ENCODE results near the gene TLR8.

Gene TLR8

DNA sequence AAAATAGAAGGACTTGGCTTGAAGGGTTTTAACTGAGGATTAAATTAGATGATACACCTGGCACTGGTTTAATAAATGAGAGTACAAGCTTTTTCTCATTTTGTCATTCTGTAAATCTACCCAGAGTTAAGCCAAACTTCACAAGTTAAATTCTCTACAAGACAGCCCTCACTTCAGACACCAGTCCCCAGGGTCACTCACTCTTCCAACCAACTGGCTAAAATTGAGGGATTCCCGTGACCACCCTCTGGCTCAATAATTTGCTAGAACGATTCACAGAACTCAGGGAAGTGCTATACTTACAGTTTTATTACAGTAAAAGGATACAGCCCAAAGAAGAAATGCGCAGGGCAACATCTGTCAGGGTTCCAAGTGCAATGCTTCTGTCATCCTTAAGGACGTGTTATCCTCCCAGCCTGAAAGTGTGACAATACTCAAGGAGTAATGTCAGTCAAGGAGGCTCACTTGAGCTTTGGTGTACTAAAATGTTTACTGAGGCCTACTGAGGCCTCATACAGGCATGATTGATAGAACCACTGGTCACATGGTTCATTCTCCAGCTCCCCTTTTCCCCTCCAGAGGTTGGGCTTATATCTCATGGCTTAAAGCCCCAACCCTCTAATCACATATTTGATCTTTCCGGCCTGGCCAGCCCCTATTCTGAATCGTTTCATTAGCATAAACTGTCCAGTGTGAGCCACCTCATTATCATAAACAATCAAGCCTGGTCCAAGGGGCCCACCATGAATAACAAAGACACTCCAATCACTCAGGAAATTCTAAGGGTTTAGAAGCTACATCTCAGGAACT lies 58.9 kb downstream of the TLR8 start:
- no peak for DNase-seq (ENCODE audit: low read depth, low spot score)

GRCh38 chrX:12966151-12966550 lies 59.7 kb downstream of the TLR8 start:
- no peak for DNase-seq (ENCODE audit: low read depth, low spot score)

DNA sequence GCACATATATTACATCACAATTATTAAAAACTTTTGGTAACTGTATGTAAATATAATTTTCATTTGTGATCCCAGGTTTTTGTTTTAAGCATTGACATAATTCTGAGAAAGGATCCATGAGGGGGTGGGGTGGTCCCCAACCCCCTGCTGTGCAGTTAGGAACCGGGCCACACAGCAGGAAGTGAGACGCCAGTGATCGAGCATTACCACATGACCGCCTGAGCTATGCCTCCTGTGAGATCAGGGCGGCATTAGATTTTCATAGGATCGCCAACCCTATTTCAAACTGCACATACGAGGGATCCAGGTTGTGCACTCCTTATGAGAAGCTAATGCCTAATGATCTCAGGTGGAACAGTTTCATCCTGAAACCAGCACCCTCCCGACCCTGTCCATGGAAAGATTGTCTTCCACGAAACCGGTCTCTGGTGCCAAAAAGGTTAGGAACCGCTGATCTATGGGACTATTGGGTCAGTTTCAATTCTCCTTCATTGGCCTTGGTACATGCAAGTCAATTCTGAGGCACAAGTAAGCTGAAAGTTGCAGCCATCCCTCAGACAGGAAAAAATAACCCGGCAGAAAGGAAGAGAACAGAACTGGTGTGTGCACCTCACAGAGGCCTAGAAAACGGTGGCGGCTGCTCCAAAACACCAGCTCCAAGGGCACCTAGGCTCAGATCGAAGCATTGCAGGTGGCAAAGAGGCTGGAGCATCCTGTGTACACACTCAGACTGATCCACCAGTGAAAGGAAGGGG lies 61.5 kb downstream of the TLR8 start:
- no peak for DNase-seq (ENCODE audit: low read depth, low spot score)

- DNase-seq (ENCODE audit: low read depth, low spot score) = no peak
Measured at GRCh38 chrX:12970691-12971202, 64.3 kb downstream of the TLR8 start.

DNA sequence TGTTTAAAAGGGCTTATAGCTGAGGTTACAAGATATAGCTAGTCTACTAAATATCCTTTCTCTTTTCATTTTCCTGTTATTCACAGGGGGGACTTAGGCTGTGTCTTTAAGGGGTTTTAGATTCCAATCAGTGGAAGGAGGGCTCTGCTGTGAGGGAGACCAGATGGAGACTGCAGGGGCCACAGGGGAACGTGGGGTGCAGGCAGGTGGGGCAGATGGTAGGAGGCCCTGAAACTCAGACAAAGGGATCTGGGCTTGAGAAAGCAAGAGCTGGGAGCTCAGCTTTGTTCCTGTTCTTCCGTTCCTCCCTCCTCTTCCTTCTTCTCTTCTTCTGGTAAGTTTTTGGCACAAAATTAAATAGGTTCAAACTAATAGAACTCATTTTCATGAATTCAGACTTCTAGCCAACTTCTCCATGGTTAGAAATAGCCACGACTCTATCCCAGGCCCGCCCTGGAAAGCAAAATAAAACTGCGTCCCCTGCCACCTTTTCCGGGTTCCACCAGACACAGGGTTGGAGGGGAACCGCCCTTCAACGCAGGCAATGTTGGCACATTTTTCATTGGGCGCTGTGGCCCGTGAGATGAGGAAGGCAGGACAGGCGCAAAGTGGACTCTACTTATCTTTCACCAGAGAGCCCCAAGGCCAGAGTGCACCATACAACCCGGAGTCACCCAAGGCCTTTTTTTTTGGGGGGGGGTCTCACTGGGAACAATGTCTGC lies 65.0 kb downstream of the TLR8 start:
- no peak for DNase-seq (ENCODE audit: low read depth, low spot score)

GRCh38 chrX:12972243-12972642 lies 65.8 kb downstream of the TLR8 start:
- no peak for DNase-seq (ENCODE audit: low read depth, low spot score)

All from activated CD4-positive, CD25-positive, alpha-beta regulatory T cell treated with anti-CD3 and anti-CD28 coated beads, Interleukin-2, amount 50 U/mL, for 16 hours (primary cell).